ENCODE data around the gene RBFOX2.

Gene RBFOX2

DNA sequence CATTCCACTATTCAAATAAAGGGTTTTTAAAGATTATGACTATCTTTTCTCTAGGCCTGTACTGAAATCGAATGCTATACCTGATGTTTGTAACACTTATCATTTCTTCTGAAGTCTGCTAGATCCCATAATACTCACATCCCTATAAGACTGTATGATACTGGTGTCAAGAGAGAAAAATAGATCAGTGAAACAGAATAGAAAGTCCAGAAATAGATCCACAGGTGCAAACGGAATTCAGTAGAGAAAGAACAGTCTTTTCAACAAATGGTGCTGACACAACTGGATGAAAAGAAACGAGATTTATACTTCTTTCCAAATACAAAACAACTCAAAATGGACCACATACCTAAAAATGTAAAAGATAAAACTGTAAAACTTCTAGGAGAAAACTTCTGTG lies 167.8 kb downstream of the RBFOX2 start:
- DNase-seq (ENCODE audit: low read depth) = no peak
- TF ChIP-seq, protein P1, sequence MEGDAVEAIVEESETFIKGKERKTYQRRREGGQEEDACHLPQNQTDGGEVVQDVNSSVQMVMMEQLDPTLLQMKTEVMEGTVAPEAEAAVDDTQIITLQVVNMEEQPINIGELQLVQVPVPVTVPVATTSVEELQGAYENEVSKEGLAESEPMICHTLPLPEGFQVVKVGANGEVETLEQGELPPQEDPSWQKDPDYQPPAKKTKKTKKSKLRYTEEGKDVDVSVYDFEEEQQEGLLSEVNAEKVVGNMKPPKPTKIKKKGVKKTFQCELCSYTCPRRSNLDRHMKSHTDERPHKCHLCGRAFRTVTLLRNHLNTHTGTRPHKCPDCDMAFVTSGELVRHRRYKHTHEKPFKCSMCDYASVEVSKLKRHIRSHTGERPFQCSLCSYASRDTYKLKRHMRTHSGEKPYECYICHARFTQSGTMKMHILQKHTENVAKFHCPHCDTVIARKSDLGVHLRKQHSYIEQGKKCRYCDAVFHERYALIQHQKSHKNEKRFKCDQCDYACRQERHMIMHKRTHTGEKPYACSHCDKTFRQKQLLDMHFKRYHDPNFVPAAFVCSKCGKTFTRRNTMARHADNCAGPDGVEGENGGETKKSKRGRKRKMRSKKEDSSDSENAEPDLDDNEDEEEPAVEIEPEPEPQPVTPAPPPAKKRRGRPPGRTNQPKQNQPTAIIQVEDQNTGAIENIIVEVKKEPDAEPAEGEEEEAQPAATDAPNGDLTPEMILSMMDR (conservative IDR thresholded peaks at IDR 0.05; ENCODE audit: low read depth, low read length) = no peak
- no peak overlapping the region for H3K4me3 ChIP-seq (ENCODE audit: low read length)

GRCh38 chr22:35860087-35860733 lies 168.4 kb downstream of the RBFOX2 start:
- TF ChIP-seq, protein P1 (conservative IDR thresholded peaks at IDR 0.05; ENCODE audit: low read depth, low read length) = no peak
- no peak for DNase-seq (ENCODE audit: low read depth)
- H3K4me3 ChIP-seq (ENCODE audit: low read length) = no peak overlapping the region

DNA sequence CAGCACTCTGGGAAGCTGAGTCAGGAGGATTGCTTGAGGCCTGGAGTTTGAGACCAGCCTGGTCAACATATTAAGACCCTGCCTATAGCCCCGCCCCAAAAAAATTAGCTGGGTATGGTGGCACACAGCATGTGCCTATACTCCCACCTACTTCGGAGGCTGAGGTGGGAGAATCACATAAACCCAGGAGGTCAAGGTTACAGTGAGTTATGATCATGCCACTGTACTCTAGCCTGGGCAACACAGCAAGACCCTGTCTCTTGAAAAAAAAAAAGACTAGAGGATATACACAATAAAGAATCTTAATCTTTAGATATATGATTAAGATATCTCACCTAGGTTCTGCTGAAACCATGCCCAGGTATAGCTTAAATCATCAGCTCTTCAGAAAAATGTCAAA lies 174.3 kb downstream of the RBFOX2 start:
- DNase-seq (ENCODE audit: low read depth) = no peak
- no peak overlapping the region for H3K4me3 ChIP-seq (ENCODE audit: low read length)
- TF ChIP-seq, protein P1 (conservative IDR thresholded peaks at IDR 0.05; ENCODE audit: low read depth, low read length) = no peak

DNA sequence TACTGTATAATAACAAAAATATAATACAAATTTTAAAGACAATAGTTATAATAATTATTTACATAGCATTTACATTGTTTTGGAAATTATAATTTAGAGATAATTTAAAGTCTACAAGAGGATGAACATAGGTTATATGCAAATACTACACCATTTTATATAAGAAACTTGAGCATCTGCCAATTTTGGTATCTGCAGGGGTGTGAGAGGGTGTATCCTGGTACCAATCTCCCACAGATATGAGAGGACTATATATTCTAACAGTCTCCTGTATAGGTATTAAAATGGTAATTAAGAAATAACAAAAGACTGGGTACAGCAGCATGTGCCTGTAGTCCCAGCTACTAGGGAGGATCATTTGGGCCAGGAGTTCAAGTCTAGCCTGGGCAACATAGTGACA lies 176.5 kb downstream of the RBFOX2 start:
- TF ChIP-seq, protein P1 (conservative IDR thresholded peaks at IDR 0.05; ENCODE audit: low read depth, low read length) = no peak
- no peak overlapping the region for H3K4me3 ChIP-seq (ENCODE audit: low read length)
- DNase-seq (ENCODE audit: low read depth) = no peak

DNA sequence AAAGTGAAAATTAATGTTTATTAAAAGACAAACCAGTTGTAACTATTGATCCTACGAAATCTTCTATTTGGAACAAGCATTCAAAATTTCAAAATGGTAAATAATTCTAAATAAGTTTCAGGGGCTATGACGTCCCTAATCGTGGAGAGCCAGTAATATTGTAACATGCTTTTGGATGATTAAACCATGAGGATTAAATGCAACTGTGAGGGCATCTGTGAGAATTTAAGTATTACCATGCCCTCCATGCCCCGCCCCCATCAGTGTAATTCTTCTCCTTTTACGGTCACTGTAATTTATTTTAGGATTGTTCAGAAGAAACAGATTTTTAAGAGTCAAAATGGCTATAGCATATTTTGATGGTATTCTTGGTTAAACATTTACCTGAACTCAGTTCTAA lies 177.8 kb downstream of the RBFOX2 start:
- TF ChIP-seq, protein P1 (conservative IDR thresholded peaks at IDR 0.05; ENCODE audit: low read depth, low read length) = no peak
- no peak for DNase-seq (ENCODE audit: low read depth)

GRCh38 chr22:35846804-35847203 lies 181.8 kb downstream of the RBFOX2 start:
- DNase-seq (ENCODE audit: low read depth) = no peak
- TF ChIP-seq, protein P1 (conservative IDR thresholded peaks at IDR 0.05; ENCODE audit: low read depth, low read length) = no peak
- H3K4me3 ChIP-seq (ENCODE audit: low read length) = no peak overlapping the region

More for the DNA sequence above, 177.8 kb downstream of the RBFOX2 start:
- no peak overlapping the region for H3K4me3 ChIP-seq (ENCODE audit: low read length)

- no peak overlapping the region for H3K4me3 ChIP-seq (ENCODE audit: low read length)
- DNase-seq (ENCODE audit: low read depth) = no peak
- TF ChIP-seq, protein P1 (conservative IDR thresholded peaks at IDR 0.05; ENCODE audit: low read depth, low read length) = no peak
Measured at GRCh38 chr22:35844886-35845285, 183.7 kb downstream of the RBFOX2 start.

Measured in retinal pigment epithelial cell (primary cell).